ENCODE measurements around the gene JPH4.

Gene JPH4

DNA sequence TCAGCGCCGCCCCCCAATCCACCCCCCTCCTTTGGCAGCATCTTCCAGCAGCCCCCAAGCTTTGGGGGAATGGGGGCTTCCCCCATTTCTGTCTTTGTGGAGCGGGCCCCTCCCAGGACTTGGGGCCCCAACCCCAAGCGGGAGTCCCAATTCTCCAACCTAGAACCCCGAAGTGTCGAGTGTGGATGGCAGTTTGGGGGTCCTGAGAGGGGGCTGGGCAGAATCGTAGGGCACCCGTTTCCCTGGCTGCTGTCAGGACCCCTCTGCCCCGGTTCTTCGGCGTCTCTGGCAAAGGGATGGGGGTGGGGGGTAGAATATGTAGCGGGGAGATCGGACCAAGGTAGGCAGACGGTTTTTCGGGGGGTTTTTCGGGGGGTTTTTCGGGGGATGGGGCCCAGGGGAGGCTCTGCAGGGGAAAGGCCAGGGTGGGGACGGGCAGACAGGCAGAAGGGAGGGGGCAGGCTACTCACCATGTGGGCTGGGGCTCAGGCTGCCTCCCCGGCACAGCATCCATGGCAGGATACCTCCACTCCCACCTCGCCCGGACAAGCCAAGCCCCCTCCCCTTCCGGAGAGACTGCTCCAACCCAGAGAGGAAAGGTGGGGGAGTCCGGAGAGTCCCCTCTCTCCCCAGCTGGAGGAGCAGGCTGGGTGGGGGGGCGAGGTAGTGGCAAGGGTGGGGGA, 739 bp downstream of the JPH4 start:
- DNase-seq = no peak

DNA sequence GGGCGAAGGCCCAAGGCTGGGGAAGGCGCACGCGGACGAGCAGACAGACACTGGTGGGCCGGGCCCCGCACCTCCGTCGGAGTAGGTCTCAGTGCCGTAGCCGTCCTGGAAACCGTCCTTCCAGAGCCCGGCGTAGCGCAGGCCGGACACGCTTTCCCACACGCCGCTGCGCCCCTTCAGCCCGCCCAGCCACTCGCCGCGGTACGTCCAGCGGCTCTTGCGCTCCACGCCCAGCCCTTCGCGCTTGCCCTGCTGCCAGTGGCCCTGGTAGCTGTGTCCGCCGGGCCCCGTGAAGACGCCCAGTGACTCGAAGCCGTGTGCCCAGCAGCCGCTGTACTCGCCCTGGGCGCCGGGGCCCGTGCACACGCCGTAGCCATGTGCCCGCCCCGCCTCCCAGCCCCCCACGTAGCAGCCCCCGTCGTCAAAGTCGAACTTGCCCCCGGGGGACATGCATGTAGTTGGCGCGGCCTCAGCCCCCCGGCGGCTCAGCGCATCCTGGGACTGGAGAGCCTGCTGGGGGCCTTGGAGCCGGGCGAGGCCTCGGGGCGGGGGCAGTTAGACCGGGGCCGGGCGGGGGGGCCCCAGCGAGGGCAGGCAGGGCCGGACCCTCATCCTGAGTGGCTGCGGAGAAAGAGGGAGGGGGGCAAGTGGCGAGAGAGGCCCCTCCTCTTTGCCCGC, 1.4 kb downstream of the JPH4 start:
- DNase-seq = no peak

- DNase-seq = no peak
These were observed 5.1 kb downstream of the JPH4 start for GRCh38 chr14:23573384-23574015.

- no peak for DNase-seq
These were observed 5.8 kb downstream of the JPH4 start for GRCh38 chr14:23572836-23573235.

DNA sequence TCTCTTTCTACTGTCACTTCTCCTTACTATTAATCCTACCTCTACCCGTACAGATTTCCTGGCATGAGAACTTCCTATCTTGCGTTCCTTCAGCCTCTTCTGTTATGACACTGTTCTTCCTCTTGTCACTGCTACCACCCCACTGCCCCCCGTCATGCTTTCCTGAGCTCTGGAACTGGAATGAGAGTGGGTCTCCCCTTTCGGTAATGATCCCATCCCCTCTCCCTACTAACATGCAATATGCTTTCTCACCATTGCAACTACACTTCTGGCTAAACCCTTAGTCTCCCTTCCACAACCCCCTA, 6.1 kb downstream of the JPH4 start:
- no peak for DNase-seq

GRCh38 chr14:23571701-23572523, 6.7 kb downstream of the JPH4 start:
- no peak for DNase-seq

DNA sequence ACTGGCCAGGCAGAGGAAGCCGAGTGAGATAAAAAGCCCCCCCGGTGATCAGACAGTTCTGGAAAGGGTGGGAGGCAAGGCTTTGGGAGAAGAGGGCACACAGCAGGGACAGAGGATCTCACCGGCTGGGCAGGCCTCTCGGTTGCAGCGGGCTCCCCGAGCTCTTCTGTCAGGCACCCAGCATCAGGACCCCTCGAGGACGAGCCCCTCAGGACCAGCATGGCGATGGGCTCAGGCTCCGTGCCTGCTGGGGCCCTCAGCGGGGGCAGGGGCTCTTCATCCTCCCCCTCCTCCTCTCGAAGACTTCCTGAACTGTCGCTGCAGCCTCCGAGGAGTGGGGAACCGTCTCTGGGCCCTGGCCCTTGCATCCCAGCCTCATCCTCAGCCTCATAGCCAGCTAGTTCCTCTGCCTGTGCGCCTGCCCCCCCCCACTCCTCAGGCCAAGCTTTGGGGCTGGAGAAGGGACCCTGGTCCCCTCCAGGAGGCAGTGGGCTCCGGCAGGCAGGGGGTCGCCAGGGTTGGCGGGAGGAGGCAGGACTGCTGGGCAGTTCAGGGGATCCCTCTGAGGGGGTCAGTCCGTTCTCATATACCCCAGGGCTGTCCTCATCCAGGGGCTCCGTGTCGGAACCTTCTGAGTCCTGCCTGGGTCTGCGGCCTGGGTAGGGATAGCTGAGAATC, 7.6 kb downstream of the JPH4 start:
- DNase-seq = no peak

DNA sequence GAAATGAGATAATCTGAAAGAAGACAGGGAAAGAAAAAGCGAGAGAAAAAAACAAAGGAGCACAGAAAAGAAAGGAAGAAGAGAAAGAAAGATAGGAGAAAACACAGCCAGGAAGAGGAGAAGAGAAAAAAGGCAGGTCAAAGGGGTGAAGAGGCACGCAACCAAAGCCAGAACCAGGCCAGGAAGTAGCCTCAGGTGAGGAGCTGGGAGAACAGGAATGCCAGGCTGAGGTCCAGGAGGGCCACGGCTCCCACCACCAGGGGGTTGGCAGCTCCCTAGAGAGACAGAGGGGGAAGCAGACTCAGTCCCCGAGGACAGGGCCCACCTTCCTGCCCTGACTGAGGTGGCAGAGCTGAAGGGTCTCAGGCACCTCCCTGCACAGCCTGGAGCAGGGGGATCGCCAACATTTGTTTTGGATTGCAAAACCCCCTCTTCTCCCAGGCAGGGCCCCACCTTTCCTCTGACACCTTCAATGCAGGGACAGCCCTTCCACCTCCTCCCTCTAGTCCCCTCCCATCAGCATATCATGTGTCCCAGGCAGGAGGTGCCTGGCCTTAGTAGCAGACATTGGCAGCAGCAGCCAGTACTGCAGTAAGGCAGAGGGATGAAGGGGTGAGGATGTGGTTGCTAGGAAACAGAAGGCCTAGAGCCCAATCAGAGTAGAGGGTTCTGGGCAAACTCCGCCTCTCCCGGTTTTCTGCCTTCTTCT, 9.0 kb downstream of the JPH4 start:
- no peak for DNase-seq

GRCh38 chr14:23568600-23569331, 9.8 kb downstream of the JPH4 start:
- DNase-seq = no peak

GRCh38 chr14:23568021-23568599, 10.5 kb downstream of the JPH4 start:
- no peak for DNase-seq

DNA sequence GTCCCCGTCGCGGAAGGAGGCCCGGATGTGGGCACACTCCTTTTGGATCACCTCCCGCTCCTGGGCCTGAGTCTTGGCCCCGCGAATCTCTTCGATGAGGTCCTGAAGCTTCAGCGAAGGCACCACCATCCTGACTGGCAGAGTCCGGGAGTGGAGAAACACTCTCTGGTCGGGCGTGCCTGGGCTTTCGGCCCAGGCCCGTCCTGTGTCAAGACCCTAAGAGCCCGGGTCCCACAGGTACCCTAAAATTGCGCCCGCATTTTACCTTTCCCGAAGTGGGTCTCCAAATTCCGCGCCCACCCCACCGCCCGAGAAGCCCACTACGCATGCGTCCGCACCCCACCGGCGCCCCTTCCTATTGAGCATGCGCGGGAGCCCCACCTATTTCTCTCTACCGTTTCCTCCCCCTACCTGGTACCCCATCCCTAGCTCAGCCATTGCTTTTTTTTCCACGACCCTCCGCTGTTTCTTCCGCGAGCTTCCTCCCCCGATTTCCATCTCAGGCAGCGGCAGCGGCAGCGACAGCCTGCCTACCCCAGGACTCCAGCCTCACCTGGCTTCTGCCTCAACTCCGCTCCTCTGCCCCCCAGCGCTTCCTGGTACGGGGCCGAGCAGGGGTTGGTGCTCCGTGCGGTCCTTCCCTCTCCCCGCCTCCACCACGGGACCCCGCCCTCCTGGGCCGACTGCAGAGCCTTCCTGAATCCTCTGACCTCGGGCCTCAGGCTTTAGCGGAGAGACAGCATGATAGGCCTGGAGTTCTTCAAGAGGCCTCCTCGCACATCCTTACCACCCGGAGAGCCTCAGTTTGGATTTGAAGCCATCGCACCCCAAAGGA, 11.2 kb downstream of the JPH4 start, which contains the start of gene AP1G2:
TSS of gene AP1G2 (minus strand) at position 606 of the 835 bp plus-strand sequence. CDS start at position 129, 477 bp downstream.
- DNase-seq = peak; percentile 81 to 82

GRCh38 chr14:23566778-23567185, 11.8 kb downstream of the JPH4 start:
- no peak for DNase-seq

GRCh38 chr14:23566112-23566777, 12.3 kb downstream of the JPH4 start:
- no peak for DNase-seq

DNA sequence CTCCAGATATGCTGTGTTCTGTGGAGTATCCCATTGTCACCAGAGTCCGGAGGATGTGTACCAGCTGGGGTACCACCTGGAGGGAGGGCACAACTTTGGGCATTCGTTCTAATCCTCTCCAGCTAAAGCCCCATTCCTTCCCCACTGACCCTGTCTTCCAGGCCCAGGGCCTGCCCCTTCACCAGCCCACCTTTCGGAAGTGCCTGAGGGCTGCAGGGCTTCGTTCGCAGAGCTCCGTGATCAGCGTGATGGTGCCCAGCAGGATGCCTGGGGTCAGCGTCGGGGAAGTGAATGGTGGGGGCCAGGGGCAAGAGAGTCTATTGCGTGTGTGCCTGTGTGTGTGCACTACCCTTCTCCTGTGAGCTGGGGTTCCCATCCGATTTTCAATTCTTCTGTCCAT, 13.0 kb downstream of the JPH4 start:
- no peak for DNase-seq

DNA sequence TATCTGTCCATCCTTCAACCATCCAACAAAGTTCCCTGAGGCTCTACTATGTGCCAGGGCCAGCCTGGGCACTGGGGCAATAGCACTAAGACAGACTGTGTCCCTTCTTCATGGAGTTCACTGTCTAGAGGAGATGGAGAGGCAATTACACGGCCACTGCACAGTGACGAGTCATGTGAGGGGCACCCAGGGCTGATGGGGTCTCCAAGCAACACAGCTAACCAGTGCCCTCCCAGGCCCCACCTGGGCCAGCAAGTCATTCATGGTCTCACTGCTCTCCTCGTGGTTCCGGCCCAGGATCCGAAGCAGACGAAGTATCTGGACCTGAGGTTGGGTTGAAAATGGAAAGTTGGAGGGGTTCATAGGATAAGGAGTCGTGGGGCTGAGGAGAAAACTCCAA, 13.7 kb downstream of the JPH4 start:
- DNase-seq = no peak

GRCh38 chr14:23564181-23564812, 14.3 kb downstream of the JPH4 start:
- DNase-seq = no peak

- no peak for DNase-seq
These were observed 15.0 kb downstream of the JPH4 start for GRCh38 chr14:23563473-23564180.

DNA sequence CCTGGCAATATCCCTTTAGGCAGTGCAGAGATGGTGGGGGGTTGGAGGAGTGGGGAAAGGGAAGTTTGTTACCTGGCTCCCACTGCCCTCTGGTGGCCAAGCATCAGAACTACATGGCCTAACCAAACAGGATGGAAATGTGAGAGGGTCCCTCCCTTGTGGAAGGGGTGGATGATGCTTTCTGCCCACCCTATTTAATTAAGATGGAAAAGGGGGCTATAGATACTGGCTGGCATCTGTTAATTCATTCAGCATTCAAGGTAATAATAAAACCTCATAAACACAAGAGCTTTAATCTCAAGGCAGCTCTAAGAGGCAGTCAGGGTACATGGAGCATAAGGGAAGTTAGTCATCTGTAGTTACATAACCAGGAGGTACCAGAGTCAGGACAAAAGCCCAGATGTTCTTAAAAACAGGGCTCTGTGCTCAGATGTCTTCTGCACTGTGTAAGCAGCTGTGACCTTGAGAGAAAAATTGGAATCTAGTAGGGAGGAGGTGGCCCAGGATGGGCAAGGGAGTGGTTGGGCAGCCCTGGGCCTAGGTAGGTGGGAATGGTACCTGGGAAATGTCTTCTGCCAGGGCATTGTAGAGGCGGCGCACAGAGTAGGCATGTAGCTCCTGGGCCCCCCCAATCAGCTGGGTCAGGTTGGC, 15.6 kb downstream of the JPH4 start:
- peak; percentile 48 to 54 for DNase-seq
